Thoracic aorta (tissue), 2 donors: ENCODE results near the gene DNAJC3. TPM values are rescaled to one million over a fixed set of nuclear protein-coding genes. Genes with fewer than 3 reads are reported as not detected.

Experiments used
- ATAC-seq: fragments of 150-250 bp; one replicate; pipeline ENCODE4 v1.8.0; 2017; ENCODE audit warnings: low read depth; ENCODE audit not compliant: insufficient number of reproducible peaks, low FRiP score
- DNase-seq: peaks from one replicate; pipeline ENCODE4 v3.0.0-alpha.2; 2020; ENCODE audit warnings: low spot score
- H3K27ac ChIP-seq, 2 donors: fragments of 200-600 bp; sonication (generic); 1 replicate in 1 of 2; 2 replicates in 1 of 2; pipeline ENCODE4 v1.5.1; 2016; ENCODE audit warnings: mild to moderate bottlenecking in 2 of 2, moderate library complexity in 2 of 2
- H3K27me3 ChIP-seq: fragments of 200-600 bp; sonication (generic); replicated peaks from 2 replicates; pipeline ENCODE4 v1.6.0; 2016; ENCODE audit warnings: mild to moderate bottlenecking; ENCODE audit not compliant: insufficient read depth
- H3K36me3 ChIP-seq: fragments of 200-600 bp; sonication (generic); one replicate; pipeline ENCODE4 v1.5.1; 2016
- H3K4me1 ChIP-seq, 2 donors: fragments of 200-600 bp; sonication (generic); 1 replicate in 1 of 2; 2 replicates in 1 of 2; pipeline versions ENCODE4 v1.5.1 to v1.6.0; 2016; ENCODE audit warnings: low read depth in 2 of 2, mild to moderate bottlenecking in 1 of 2; ENCODE audit not compliant: control insufficient read depth in 1 of 2
- H3K4me3 ChIP-seq: fragments of 200-600 bp; sonication (generic); 2 replicates; pipeline ENCODE4 v1.5.1; 2016; ENCODE audit warnings: mild to moderate bottlenecking
- H3K9me3 ChIP-seq: fragments of 200-600 bp; sonication (generic); 2 replicates; pipeline ENCODE4 v1.5.1; 2016
- total RNA-seq, 2 donors: library from RNA; depleted of rRNA; stranded (reverse); fragments of >200 nt; gene quantifications; one replicate each; pipeline versions ENCODE4 v1.1.0 to v1.2.3, GENCODE V29; 2016
- TF ChIP-seq, protein P1 (sequence below): fragments of 200-600 bp; sonication (generic); IDR thresholded peaks from one replicate; pipeline ENCODE4 v1.5.1; 2019; ENCODE audit warnings: antibody characterized with exemption

DNAJC3 gene
- total RNA-seq, 2 donors from 2014 or later: 63.4 to 90.1 TPM

DNA sequence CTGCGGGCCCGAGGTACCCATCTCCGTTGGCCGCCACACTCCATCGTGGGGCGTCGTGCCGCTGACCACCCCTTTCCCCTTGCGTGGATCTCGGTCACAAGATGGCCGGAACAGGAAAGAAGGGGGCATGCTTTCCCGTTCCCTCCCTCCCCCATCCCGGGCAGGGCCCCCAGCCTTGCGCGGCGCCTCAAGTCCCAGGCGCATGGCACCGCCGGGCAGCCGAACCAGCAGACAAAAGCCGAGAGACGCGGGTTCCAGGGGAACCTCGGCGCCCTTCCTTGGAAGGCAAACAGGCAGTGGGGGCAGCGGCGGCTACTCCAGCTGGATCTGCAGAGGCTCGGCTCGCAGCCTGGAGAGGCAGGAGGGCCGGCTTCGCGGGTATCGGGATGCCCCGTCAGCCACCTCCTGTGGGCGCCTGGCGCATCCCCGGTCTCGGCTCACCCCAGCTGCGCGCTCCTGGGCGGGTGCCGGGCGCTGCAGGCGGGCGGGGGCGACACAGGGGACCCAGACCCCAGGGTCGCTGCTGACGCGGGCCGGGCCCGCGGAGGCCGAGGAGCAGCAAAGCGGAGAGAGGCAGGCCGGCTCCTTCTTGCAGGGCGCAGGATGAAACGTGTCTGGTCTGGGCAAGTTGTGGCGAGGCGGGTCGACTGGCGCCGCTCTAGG is 32.9 kb upstream of the DNAJC3 start:
- H3K4me1 ChIP-seq: peaks cover 9 to 21% of the 10 kb centered on the region in 2 donors
- no peaks in the 10 kb centered on the region for H3K36me3 ChIP-seq
- peak overlapping the region; percentile 87 for H3K4me3 ChIP-seq
- no peaks in the 10 kb centered on the region for H3K27me3 ChIP-seq
- no peaks in the 10 kb centered on the region for H3K9me3 ChIP-seq
- H3K27ac ChIP-seq: peak overlapping the region; percentile 59 to 63
- TF ChIP-seq, protein P1, sequence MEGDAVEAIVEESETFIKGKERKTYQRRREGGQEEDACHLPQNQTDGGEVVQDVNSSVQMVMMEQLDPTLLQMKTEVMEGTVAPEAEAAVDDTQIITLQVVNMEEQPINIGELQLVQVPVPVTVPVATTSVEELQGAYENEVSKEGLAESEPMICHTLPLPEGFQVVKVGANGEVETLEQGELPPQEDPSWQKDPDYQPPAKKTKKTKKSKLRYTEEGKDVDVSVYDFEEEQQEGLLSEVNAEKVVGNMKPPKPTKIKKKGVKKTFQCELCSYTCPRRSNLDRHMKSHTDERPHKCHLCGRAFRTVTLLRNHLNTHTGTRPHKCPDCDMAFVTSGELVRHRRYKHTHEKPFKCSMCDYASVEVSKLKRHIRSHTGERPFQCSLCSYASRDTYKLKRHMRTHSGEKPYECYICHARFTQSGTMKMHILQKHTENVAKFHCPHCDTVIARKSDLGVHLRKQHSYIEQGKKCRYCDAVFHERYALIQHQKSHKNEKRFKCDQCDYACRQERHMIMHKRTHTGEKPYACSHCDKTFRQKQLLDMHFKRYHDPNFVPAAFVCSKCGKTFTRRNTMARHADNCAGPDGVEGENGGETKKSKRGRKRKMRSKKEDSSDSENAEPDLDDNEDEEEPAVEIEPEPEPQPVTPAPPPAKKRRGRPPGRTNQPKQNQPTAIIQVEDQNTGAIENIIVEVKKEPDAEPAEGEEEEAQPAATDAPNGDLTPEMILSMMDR: no peak
- DNase-seq (no peak), ATAC-seq (no peak)

DNA sequence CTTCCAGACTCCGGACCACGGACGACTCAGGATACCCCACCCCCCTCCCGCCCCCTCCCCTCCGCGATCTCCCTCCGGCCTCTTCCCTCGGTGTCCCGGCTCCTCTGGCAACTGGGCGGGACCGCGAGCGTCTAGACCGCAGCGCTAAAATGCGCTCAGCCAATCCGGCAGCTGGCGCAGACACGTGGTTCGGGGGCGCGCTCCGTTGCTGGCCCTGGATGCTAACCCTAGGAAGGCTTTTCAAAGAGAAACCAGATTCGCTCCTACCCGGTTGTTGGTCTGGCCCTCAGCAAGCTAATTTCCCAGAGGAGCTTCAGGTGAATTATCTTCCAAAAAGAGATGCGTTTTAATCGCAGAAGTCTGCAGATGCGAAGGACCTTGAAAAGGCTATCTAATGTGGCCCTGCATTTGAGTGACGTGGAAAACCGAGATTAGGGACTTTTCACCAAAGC is 32.3 kb upstream of the DNAJC3 start, which contains the start of gene DZIP1:
DZIP1 (minus strand) TSS at position 106 of the 452 bp plus-strand sequence. CDS start 2,677 bp downstream, outside the sequence.
- H3K4me1 ChIP-seq: peaks cover 9 to 21% of the 10 kb centered on the region in 2 donors
- DNase-seq (peak; percentile 15), ATAC-seq (no peak)
- no peaks in the 10 kb centered on the region for H3K27me3 ChIP-seq
- H3K4me3 ChIP-seq: peak within 1 kb of the TSS; percentile 87
- peak within 1 kb of the TSS; percentile 59 to 63 for H3K27ac ChIP-seq
- TF ChIP-seq, protein P1: no peak
- no peaks in the 10 kb centered on the region for H3K9me3 ChIP-seq
- no peaks in the 10 kb centered on the region for H3K36me3 ChIP-seq

DNA sequence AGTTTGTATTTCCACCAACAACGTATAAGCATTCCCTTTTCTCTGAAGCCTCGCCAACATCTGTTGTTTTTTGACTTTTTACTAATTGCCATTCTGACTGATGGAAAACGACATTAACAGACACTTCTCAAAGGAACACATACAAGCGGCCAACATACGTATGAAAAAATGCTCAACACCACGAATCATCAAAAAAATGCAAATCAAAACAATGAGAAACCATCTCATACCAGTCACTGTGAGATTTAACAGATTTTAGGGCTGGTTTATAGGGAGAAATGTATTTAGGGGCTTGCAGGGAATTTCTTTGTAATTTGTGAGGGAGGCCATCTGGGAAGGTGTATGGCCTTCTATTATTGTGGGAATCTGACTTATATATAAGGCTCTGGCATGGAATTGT is 29.6 kb upstream of the DNAJC3 start:
- DNase-seq (no peak), ATAC-seq (no peak)
- no peaks in the 10 kb centered on the region for H3K27me3 ChIP-seq
- TF ChIP-seq, protein P1: no peak
- no peak overlapping the region for H3K27ac ChIP-seq
- H3K9me3 ChIP-seq: no peaks in the 10 kb centered on the region
- no peak overlapping the region for H3K4me3 ChIP-seq
- no peaks in the 10 kb centered on the region for H3K36me3 ChIP-seq
- H3K4me1 ChIP-seq: peaks cover 7 to 11% of the 10 kb centered on the region in 2 donors

DNA sequence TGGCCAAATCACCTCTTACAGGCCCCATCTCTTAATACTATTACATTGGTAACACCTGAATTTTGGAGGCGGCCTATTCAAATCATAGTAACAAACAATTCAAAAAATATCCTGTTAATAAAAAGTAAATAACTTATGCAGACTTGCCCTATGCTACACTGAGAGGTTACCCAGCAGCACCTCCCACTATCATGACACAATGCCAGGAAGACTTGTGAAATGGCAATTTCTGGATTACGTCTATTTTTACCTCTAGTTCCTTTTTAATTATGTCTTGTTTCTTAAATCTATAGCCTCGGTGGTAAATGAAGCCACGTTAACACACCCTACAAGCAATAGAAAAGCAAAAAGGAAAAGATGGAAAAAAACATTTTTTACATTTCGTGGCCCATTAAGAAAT is 26.2 kb upstream of the DNAJC3 start:
- DNase-seq (no peak), ATAC-seq (no peak)
- H3K4me1 ChIP-seq: no peaks in the 10 kb centered on the region
- TF ChIP-seq, protein P1: no peak
- no peaks in the 10 kb centered on the region for H3K9me3 ChIP-seq
- no peak overlapping the region for H3K27ac ChIP-seq
- no peak overlapping the region for H3K4me3 ChIP-seq
- no peaks in the 10 kb centered on the region for H3K36me3 ChIP-seq
- H3K27me3 ChIP-seq: no peaks in the 10 kb centered on the region

DNA sequence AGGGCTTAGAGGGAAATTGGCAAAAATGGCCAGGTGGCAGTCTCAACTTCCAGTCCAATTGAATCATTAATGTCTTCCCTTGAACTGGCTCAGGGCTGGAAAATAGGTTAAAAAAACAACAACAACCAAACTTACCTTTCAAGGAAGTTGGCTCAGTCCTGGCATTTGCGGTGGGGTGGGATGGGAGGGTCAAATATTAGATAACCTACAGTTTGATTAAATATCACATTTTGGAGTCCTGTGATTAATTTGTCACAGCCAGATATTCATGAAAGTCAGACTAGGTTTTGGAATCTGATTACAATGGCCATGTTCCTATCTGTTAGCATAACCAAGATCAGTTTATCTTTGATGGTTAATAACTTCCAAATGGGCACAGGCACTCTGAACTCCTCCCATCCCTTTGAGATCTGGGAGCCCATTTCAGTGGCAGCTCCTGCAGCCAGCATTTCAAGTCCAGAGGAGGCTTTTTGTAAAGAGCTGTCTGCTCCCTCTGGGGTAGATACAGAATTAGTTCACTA is 24.6 kb upstream of the DNAJC3 start:
- Histone ChIP-seq H3K27me3 (no peaks in the 10 kb centered on the region), H3K9me3 (no peaks in the 10 kb centered on the region), H3K27ac (no peak overlapping the region), H3K36me3 (no peaks in the 10 kb centered on the region), H3K4me1 (no peaks in the 10 kb centered on the region), H3K4me3 (no peak overlapping the region)
- ATAC-seq: no peak
- TF ChIP-seq, protein P1: no peak
- no peak for DNase-seq
